Vagina (tissue), 2 donors: ENCODE data around the gene KRTAP4-9.
"Not testable (repeated sequence)": the region's sequence is repeated elsewhere in the genome, so short reads cannot be mapped to it uniquely, and the experiment has no call there.

Experiments used
- POLR2AphosphoS5 ChIP-seq, 2 donors: sonication (generic); formaldehyde crosslinking; IDR thresholded peaks; one replicate each; pipeline ENCODE4 v1.9.0; 2017; ENCODE audit warnings: antibody characterized with exemption in 2 of 2, mild to moderate bottlenecking in 2 of 2, low read depth in 1 of 2; ENCODE audit not compliant: insufficient read depth in 1 of 2
- TF ChIP-seq, protein P1 (sequence below), 3 experiments: fragments of 450-650 bp in 2 of 3; fragments of 200-600 bp in 1 of 3; sonication (generic) in 1 of 3; IDR thresholded peaks; one replicate each; pipeline ENCODE4 v1.5.1; 2017 to 2019; ENCODE audit warnings: antibody characterized with exemption in 3 of 3, mild to moderate bottlenecking in 2 of 3, moderate library complexity in 2 of 3

- TF ChIP-seq, protein P1, sequence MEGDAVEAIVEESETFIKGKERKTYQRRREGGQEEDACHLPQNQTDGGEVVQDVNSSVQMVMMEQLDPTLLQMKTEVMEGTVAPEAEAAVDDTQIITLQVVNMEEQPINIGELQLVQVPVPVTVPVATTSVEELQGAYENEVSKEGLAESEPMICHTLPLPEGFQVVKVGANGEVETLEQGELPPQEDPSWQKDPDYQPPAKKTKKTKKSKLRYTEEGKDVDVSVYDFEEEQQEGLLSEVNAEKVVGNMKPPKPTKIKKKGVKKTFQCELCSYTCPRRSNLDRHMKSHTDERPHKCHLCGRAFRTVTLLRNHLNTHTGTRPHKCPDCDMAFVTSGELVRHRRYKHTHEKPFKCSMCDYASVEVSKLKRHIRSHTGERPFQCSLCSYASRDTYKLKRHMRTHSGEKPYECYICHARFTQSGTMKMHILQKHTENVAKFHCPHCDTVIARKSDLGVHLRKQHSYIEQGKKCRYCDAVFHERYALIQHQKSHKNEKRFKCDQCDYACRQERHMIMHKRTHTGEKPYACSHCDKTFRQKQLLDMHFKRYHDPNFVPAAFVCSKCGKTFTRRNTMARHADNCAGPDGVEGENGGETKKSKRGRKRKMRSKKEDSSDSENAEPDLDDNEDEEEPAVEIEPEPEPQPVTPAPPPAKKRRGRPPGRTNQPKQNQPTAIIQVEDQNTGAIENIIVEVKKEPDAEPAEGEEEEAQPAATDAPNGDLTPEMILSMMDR (IDR thresholded peaks at IDR 0.05), result not testable (repeated sequence)
- not testable (repeated sequence) for TF ChIP-seq POLR2AphosphoS5 (IDR thresholded peaks at IDR 0.05; ENCODE audit: insufficient read depth in 1 of 2, low read depth in 1 of 2)
Measured at GRCh38 chr17:41059276-41060051, 45.7 kb upstream of the KRTAP4-9 start.
